HG02970 (cell line): ENCODE data around the gene DCAF5.
"Not testable (repeated sequence)": the region's sequence is repeated elsewhere in the genome, so short reads cannot be mapped to it uniquely, and the experiment has no call there.

Source experiments
- ATAC-seq: cut with Tn5 transposase; IDR thresholded peaks from one replicate; pipeline ENCODE4 v1.9.1; 2021; ENCODE audit warnings: mild to moderate bottlenecking, moderate library complexity, moderate number of reproducible peaks; ENCODE audit not compliant: unreplicated experiment, low FRiP score

The DCAF5 gene

GRCh38 chr14:69152902-69153151, at the start of gene DCAF5:
TSS of gene DCAF5 (minus strand) at chr14:69153119. CDS start at chr14:69152978, 141 bp downstream.
- no peak for ATAC-seq

- ATAC-seq, result no peak
These were observed 46.9 kb upstream of the DCAF5 start for GRCh38 chr14:69199786-69200185.

- no peak for ATAC-seq
These were observed 40.8 kb upstream of the DCAF5 start for GRCh38 chr14:69193721-69194120.

GRCh38 chr14:69191340-69192111, 38.6 kb upstream of the DCAF5 start, which contains the start of gene EXD2:
TSS of gene EXD2 (plus strand) at chr14:69191498. CDS start at chr14:69209471, 17,973 bp downstream.
- ATAC-seq, result no peak

GRCh38 chr14:69190191-69190590, 37.3 kb upstream of the DCAF5 start:
- ATAC-seq, result no peak

GRCh38 chr14:69183735-69184134, 30.8 kb upstream of the DCAF5 start:
- ATAC-seq, result no peak

- not testable (repeated sequence) for ATAC-seq
These were observed 29.7 kb upstream of the DCAF5 start for GRCh38 chr14:69182580-69182979.

GRCh38 chr14:69181491-69181890, 28.6 kb upstream of the DCAF5 start:
- ATAC-seq, result no peak

GRCh38 chr14:69175130-69175529, 22.2 kb upstream of the DCAF5 start:
- ATAC-seq, result no peak

- ATAC-seq, result no peak
These were observed 18.6 kb upstream of the DCAF5 start for GRCh38 chr14:69171569-69171968.

- ATAC-seq, result no peak
These were observed 17.9 kb upstream of the DCAF5 start for GRCh38 chr14:69170839-69171238.

- not testable (repeated sequence) for ATAC-seq
These were observed 12.9 kb upstream of the DCAF5 start for GRCh38 chr14:69165787-69166186.

- no peak for ATAC-seq
These were observed 8.7 kb upstream of the DCAF5 start for GRCh38 chr14:69161590-69161989.

- ATAC-seq, result no peak
These were observed 3.3 kb upstream of the DCAF5 start for GRCh38 chr14:69156224-69156623.

GRCh38 chr14:69154779-69155178, 1.9 kb upstream of the DCAF5 start:
- no peak for ATAC-seq

- ATAC-seq, result no peak
These were observed 953 bp upstream of the DCAF5 start for GRCh38 chr14:69153873-69154270.

- ATAC-seq, result peak; percentile 76
These were observed 393 bp upstream of the DCAF5 start for GRCh38 chr14:69153152-69153872.

- no peak for ATAC-seq
These were observed 578 bp downstream of the DCAF5 start for GRCh38 chr14:69152181-69152901.

GRCh38 chr14:69151458-69152180, 1.3 kb downstream of the DCAF5 start:
- ATAC-seq, result peak; percentile 55

GRCh38 chr14:69149461-69150244, 3.3 kb downstream of the DCAF5 start:
- no peak for ATAC-seq
